Measurements from ENCODE around the gene WRNIP1. TPM values are rescaled to one million over a fixed set of nuclear protein-coding genes. Genes with fewer than 3 reads are reported as not detected.
A peak's percentile ranks its signal among the peaks of the same experiment; 100 is the strongest.

Gene WRNIP1
- total RNA-seq, 4 donors from 2014 or later = 66.0 to 75.6 (median 69.9) TPM

DNA sequence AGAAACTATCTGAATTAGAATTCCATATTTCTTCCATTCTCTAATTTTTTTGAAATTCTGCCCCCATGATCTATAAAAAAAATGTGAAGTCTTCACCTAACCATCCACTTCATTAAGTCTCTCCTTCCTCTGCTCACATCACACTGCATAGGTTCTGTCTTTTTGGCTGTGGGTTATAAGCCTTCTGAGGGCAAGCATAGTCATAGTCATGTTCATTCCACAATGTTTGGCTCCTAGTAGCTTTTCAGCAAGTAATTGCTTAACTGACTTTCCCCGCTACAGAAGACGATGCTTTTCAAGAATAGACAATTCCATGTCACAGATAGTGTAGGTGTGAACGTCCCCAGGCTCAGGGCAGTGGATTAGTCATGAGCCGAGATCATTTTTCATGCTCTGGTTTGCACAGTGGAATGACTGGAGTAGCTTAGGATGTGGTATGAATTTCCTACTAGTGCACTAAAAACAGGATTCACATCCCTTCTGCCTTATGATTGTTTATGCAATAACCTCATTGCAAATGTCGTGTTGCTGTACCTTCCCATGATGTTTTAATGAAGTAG lies 29.1 kb downstream of the WRNIP1 start:
- Histone ChIP-seq H3K4me1 (peaks cover 19 to 75% (median 29%) of the 10 kb centered on the region in 3 donors), H3K27me3 (no peaks in the 10 kb centered on the region), H3K9me3 (no peaks in the 10 kb centered on the region), H3K27ac (peak overlapping the region; percentile 74 to 89 (median 80)), H3K36me3 (peaks cover 0 to 6% (median 0%) of the 10 kb centered on the region in 3 donors), H3K4me3 (no peak overlapping the region)
- intact Hi-C loops (cut with DNase I) = loop anchor here (10.0 kb wide), 1 partner anchor 51 kb away; the partner anchor contains the start of gene SERPINB1
- WGBS, 2 donors = 30 to 67% methylated on average over 5 of the region's 5 CpGs
- no peak for TF ChIP-seq POLR2A (IDR thresholded peaks at IDR 0.05)
- TF ChIP-seq, protein P1, sequence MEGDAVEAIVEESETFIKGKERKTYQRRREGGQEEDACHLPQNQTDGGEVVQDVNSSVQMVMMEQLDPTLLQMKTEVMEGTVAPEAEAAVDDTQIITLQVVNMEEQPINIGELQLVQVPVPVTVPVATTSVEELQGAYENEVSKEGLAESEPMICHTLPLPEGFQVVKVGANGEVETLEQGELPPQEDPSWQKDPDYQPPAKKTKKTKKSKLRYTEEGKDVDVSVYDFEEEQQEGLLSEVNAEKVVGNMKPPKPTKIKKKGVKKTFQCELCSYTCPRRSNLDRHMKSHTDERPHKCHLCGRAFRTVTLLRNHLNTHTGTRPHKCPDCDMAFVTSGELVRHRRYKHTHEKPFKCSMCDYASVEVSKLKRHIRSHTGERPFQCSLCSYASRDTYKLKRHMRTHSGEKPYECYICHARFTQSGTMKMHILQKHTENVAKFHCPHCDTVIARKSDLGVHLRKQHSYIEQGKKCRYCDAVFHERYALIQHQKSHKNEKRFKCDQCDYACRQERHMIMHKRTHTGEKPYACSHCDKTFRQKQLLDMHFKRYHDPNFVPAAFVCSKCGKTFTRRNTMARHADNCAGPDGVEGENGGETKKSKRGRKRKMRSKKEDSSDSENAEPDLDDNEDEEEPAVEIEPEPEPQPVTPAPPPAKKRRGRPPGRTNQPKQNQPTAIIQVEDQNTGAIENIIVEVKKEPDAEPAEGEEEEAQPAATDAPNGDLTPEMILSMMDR (IDR thresholded peaks at IDR 0.05) = no peak
- DNase-seq = no peak

DNA sequence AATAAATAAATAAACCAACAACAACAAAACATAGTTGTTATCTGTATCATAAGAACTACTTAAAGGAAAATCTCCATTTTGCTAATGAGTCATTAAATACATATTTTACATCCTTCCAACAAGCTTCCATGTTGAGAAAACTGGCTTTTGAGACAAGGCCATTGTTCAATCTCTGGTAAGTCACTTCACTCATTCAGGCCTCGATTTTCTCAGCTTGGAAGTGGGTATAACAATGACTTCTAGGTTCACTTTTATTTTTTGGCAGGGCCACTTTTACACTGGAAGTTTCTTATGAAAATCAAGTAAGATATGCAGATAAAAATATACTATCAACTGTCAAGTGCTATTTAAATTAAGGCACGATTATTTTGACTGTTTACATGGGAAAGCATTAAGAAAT lies 30.0 kb downstream of the WRNIP1 start:
- WGBS, 2 donors = 68 to 76% methylated on average over 2 of the region's 2 CpGs
- Histone ChIP-seq H3K4me1 (peaks cover 19 to 82% (median 29%) of the 10 kb centered on the region in 3 donors), H3K9me3 (no peaks in the 10 kb centered on the region)

DNA sequence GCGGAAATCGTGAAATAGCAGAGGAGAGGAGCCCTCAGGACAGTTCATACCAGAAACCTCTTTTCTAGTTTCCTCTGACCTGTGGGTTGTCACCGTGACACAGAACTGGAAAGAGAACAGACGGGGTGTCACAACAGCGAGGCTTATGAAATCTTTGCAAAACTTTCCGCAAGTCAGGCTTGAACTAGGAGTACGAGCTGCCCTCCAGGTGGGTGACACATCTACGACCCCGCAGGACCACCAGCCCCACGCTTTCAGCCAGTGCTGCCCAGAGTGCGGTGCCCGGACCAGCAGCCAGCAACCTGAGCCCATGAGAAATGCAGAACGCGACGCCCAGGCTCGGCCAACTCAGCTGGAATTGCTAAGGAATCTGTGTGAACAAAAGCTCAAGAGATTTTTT lies 30.8 kb downstream of the WRNIP1 start:
- Histone ChIP-seq H3K4me3 (no peak overlapping the region), H3K9me3 (no peaks in the 10 kb centered on the region), H3K27me3 (no peaks in the 10 kb centered on the region), H3K27ac (no peak overlapping the region), H3K36me3 (no peaks in the 10 kb centered on the region), H3K4me1 (peaks cover 19 to 75% (median 23%) of the 10 kb centered on the region in 3 donors)
- WGBS, 2 donors = 86 to 89% methylated on average over 12 to 16 of the region's 16 CpGs
- intact Hi-C loops (cut with DNase I) = loop anchor here (10.0 kb wide), 1 partner anchor 49 kb away; the partner anchor contains the start of gene SERPINB1
- DNase-seq = no peak
- no peak for TF ChIP-seq POLR2A (IDR thresholded peaks at IDR 0.05)
- TF ChIP-seq, protein P1 (IDR thresholded peaks at IDR 0.05) = no peak

More for the DNA sequence above, 30.0 kb downstream of the WRNIP1 start:
- Histone ChIP-seq H3K27me3 (no peaks in the 10 kb centered on the region), H3K4me3 (no peak overlapping the region), H3K27ac (peak overlapping the region in 1 of 4 donors; percentile 89), H3K36me3 (no peaks in the 10 kb centered on the region)
- TF ChIP-seq, protein P1 (IDR thresholded peaks at IDR 0.05) = no peak
- TF ChIP-seq POLR2A (IDR thresholded peaks at IDR 0.05) = no peak
- intact Hi-C loops (cut with DNase I) = loop anchor here (10.0 kb wide), 1 partner anchor 50 kb away; the partner anchor contains the start of gene SERPINB1
- no peak for DNase-seq

DNA sequence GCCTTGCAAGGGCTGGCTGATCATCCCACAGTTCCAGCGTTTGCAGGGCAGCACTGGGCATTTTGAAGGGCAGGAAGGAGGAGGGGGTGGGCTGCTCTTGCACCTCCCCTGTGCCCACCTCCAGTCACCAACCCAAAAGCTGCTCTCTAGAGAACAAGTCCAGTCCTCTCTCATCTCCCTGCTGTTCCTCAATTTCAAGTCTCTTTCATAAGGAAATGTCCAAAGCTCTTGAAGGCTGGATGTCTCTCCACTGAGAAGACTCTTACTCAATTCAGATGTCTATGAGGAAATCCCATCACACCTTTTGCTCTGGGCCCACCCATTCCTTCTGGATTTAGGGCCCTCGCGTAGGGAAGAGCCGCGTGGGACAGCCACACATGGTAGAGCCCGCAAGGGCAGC lies 31.7 kb downstream of the WRNIP1 start:
- H3K27ac ChIP-seq = peak overlapping the region in 2 of 4 donors; percentile 30 to 66
- intact Hi-C loops (cut with DNase I) = loop anchor here (10.0 kb wide), 1 partner anchor 48 kb away; the partner anchor contains the start of gene SERPINB1
- no peaks in the 10 kb centered on the region for H3K36me3 ChIP-seq
- 83 to 89% methylated on average over 2 to 5 of the region's 6 CpGs for WGBS, 2 donors
- no peak for DNase-seq
- H3K9me3 ChIP-seq = no peaks in the 10 kb centered on the region
- peaks cover 15 to 66% (median 21%) of the 10 kb centered on the region in 3 donors for H3K4me1 ChIP-seq
- H3K27me3 ChIP-seq = no peaks in the 10 kb centered on the region
- TF ChIP-seq, protein P1 (IDR thresholded peaks at IDR 0.05) = no peak
- no peak for TF ChIP-seq POLR2A (IDR thresholded peaks at IDR 0.05)
- no peak overlapping the region for H3K4me3 ChIP-seq

DNA sequence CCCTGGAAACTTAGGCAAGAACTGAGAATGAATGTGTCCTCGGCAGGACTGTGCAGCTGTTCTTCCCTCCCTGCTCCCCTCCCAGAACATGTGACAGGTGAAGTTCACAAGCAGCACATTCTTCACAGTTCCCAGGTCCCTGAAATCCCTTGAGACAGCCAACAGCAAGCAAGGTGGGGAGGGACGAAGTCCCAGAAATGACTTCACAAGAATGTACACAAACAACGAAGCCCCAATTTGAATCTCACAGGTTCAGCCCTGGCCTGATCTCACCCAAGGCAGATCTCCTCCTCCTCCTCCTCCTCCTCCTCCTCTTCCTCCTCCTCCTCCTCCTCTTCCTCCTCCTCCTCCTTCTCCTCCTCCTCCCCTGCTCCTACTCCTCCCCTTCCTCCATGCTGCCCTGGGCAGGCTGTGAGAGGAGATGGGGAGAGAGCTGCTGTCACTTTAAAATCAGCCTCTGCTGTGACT lies 32.4 kb downstream of the WRNIP1 start:
- no peak for DNase-seq
- WGBS, 2 donors = 34 to 50% methylated on average over 2 to 3 of the region's 3 CpGs
- Histone ChIP-seq H3K27ac (peak overlapping the region in 3 of 4 donors; percentile 30 to 66 (median 30)), H3K4me1 (peaks cover 12 to 59% (median 13%) of the 10 kb centered on the region in 3 donors), H3K4me3 (no peak overlapping the region), H3K36me3 (no peaks in the 10 kb centered on the region), H3K27me3 (no peaks in the 10 kb centered on the region), H3K9me3 (no peaks in the 10 kb centered on the region)
- intact Hi-C loops (cut with DNase I) = loop anchor here (10.0 kb wide), 1 partner anchor 47 kb away; the partner anchor contains the start of gene SERPINB1
- TF ChIP-seq POLR2A (IDR thresholded peaks at IDR 0.05) = no peak
- TF ChIP-seq, protein P1 (IDR thresholded peaks at IDR 0.05) = no peak

All from esophagus squamous epithelium (tissue), 5 donors.